ENCODE results near the gene AGBL4.
A peak's percentile ranks its signal among the peaks of the same experiment; 100 is the strongest.

The AGBL4 gene

DNA sequence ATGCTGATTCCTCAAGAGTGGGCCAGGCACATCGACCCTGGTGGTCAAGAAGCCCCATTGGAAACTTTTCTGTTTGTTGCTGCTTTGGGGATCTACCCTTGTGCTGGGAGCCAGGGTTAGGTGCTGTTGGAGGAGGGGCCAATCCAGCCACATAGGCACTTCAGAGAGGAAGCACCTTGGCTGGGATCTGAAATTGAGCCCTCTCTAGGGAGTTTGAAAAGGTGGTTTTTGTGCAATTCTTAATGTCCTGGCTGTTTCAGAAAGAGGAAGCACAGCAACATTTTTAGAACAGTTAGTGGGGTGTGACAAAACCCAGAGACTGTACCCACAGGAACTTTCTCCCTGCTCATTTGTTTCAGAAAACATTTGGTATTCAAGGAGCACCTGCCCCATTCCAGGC, 1229.9 kb downstream of the AGBL4 start:
- intact Hi-C loops (cut with DNase I) = no loop called here
- DNase-seq = no peak

DNA sequence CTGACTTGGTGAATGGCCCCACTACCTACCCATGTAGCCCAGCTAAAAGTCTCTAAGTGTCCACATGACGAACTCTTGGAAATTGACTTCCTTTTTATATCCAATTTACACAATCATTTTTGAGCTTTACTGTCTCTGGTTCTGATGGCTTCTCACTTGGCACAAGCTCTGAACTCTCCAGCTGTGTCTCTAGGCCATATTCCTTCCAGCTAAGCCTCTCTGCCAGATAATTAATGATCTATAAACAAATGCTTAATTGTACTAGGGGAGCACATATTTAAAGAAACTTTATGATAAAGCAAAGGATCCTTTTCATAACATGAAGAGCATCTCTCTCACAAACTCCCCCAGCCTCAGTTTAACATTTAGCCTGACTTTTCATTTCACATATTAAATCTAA, 1230.8 kb downstream of the AGBL4 start:
- no peak for DNase-seq
- intact Hi-C loops (cut with DNase I) = no loop called here

DNA sequence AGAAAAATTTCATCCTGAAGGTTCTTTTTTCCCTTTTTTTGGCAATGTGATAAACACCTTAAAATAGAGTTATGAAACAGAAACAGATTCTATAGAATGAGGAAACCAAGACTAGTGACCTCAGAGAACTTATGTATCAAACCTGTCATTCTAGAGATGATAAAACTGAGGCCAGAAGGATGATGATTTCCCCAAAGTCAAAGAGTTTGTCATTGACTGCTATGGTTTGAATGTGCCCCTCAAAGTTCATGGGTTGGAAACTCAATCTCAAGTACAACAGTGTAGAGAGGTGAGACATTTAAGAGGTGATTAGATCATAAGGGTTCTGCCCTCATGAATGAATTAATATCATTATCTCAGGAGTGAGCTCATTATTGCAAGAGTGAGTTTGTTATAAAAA, 1233.4 kb downstream of the AGBL4 start:
- intact Hi-C loops (cut with DNase I) = no loop called here
- no peak for DNase-seq

DNA sequence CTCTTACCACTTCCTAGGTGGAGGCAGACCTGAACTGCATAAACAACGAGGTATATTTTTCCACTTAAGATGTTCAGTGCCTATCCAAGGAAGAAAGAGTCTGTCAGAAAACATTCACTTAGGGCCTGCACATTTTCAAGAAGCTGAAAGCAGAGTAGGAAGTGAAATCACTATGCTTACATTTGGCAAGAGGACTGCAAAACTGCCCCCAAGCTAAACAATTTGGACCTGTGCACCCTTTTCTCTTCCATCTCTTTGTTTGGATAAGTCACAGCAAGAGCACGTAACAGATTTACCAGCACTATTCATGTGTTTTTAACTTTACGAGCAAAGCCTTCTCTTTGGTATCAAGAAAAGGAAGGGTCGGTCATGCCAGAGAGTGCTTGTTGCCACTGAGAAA, 1233.9 kb downstream of the AGBL4 start:
- no peak for DNase-seq
- intact Hi-C loops (cut with DNase I) = no loop called here

DNA sequence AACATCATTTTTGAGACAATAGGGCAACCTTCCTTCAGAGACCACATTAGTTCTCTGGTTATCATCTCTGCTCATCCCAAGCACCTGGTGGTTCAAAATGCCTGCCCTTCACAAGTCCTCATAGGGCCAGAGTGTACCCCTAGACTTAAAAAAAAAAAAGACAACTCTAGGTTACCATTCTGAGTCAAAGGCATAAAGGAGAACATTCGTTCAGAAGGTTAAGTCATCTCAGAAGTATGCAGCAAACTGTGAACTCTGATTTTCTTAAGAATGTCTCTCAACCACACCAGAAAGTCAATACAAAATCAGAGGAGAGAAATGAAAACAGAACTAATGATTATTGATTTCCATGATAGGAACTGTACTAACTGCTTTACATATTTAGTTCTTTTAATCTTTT, 1237.9 kb downstream of the AGBL4 start:
- no peak for DNase-seq
- intact Hi-C loops (cut with DNase I) = no loop called here

DNA sequence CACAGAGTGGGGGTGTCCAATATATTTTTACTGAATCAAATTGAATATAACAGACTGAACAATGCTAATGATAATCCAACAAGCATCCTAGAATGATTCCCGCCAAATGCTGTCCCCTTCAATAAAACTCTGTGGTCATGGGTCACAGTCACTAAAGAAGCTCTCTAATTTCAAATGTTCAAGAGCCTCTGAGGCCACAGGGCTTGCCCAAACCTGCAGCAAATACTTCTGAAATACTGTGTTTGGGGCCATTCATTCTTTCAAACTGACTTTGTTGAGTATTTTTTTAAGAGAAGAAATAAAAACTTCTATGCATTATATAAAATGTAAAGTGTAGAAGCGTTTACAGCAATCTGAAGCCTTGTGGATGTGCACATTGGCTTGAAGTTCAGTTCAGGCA, 1239.5 kb downstream of the AGBL4 start:
- intact Hi-C loops (cut with DNase I) = no loop called here
- no peak for DNase-seq

DNA sequence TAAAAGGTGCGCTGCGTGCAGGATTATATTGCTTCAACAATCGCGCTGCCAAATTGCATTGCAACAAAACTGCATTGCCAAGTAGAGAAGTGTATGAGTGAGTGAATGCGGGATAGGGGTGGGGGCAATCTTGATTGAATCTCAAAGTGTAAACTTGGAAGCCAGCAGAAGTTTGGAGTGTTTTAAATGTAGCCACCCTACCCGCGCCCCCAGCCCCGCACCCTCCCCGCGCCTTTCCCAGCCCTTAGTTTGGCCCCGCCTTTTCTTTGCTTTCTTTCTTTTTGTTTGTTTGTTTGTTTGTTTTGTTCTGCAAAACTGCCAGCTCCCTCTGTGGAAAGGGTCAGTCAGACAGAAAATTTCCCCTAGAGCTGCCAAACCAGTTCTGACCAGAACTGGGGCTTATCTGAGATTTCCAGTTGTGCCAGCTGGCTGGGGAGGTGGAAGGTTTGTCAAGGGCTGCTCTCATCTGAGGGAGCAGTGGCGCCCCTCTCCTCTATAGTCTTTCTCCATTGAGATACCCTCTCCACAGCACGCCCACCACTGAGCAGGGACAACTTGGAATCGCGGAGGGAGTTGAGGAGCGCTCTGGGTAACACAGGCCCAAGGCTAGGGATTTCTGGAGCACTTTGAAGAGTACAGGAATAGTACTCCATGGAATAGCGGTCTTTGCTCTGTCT, 1246.4 kb downstream of the AGBL4 start:
- intact Hi-C loops (cut with DNase I) = no loop called here
- DNase-seq = peak in 1 of 10 donors; percentile 80

DNA sequence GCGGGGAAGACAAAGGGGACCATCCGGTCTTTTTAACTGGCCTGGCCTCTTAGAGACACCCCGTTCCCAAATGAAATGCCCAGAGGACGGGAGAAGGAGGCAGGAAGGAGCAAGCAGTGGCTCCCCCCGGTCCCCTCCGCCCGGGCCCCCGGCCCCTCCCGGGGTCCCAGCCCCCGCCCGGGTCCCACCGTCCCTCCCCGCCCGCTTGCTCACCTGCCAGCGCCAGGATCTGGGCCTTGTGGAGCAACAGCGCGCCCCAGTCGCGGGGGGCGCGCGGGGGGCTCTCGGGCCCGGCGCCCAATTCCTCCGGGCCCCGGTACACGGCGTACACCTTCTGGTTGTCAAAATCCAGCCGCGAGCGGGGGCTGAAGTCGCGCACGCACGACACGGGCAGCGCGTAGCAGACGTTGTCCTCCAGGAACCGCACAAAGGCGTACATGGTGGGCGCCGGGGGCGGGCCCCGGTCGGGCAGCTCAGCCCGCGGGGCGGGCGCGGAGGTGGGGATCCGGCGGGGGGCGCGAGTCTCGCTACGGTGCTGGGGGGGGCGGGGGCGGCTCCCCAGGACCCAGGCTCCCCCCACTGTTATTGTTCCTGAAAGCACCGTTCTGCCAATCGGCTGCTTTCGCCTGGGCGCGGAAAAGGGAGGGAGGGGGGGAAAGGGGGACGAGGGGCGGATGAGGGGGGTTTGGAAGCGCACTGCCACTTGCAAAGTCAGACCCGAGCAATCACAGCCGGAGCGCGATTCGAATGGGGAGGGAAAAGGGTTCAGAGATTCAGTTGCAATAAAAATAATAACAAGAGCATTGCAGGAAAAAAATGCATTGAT, 1247.1 kb downstream of the AGBL4 start, which contains the start of gene BEND5:
Gene BEND5, minus strand, starts transcription at position 499 of the 826 bp plus-strand sequence. Its CDS starts 60 bp downstream, at position 439.
- peak; percentile 50 to 94 (median 64) for DNase-seq
- intact Hi-C loops (cut with DNase I) = no loop called here

DNA sequence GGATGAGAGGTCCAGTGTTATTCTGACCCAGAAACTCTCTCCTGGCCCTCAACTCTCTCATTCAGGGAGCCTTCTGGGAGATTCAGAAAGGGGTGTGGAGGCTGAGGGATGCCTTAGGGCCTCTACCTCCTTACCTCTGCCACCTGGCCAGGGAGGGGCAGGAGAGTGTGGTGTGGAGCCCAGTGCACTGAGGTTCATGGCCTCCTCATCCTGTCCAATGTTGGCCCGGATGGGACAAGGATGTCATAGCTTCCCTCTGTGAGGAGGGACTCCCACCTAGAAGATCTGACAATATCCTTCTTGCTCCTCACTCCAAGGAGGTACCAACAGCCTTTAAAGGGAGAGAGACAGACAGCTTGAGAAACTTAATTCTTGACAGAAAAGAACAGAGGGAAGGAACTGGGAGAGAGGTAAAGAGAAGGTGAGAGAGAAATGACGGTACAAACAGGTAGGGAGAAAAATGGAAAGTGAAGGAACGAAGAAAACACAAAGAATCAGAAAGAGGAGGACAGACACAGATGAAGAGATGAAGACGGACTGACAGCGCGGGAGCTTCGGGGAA, 1247.8 kb downstream of the AGBL4 start:
- no peak for DNase-seq
- intact Hi-C loops (cut with DNase I) = no loop called here

DNA sequence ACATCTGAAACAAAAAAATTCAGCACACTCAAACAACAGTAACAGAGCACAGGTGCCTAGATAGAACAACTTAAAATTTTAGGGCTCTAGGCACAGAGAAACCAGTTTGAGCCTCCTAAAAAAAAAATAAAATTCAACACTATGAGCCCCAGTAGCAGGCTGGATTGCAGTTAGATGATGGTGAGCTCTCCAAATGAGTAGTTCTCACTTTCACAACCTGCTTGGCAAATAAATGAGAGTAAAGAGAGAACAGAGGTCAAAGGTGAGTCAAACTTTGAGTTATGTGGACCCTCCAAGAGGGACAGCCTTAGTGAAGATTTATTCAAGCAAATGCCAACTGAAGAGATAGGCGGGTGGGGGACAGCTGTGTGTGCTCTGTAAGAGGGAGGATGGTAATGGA, 1250.6 kb downstream of the AGBL4 start:
- no peak for DNase-seq
- intact Hi-C loops (cut with DNase I) = no loop called here

DNA sequence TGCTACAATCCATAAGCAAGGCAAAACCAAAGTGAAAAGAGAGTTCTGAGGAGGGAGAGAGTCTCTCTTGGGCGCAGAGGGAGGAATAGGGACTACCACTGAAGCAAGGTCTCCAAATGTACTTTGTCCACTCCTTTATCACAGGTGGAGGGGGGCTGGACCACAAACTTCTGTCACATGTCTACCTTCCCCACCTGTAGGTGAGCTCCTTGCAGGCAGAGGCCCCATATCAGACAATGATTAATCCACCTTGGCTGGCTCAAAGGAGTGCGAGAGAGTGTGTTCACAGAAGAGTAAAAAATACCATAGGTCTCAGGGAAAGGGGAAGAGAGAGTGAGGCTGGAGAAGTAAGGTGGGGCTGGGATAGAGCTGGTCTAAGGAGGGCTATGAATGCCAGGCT, 1251.5 kb downstream of the AGBL4 start:
- intact Hi-C loops (cut with DNase I) = no loop called here
- DNase-seq = no peak

DNA sequence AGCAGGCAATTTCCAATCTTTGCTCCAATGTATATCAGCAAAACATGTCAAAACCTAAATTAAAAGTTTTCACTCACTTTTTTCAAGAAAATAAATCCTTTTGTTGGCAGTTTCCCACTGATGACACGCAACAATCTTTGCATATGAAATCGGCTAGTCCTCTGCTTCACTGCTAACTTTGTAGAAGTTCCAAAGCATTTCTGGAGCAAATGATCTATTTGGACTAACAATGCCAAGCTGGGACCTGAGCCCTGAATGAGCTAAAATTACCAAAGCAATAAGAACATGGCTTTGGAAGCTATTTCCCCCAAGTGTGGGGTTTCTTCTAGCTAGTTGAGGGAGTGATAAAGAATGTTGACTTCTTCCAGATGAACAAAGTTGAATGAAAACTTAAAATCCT, 1252.2 kb downstream of the AGBL4 start:
- no peak for DNase-seq
- intact Hi-C loops (cut with DNase I) = no loop called here

DNA sequence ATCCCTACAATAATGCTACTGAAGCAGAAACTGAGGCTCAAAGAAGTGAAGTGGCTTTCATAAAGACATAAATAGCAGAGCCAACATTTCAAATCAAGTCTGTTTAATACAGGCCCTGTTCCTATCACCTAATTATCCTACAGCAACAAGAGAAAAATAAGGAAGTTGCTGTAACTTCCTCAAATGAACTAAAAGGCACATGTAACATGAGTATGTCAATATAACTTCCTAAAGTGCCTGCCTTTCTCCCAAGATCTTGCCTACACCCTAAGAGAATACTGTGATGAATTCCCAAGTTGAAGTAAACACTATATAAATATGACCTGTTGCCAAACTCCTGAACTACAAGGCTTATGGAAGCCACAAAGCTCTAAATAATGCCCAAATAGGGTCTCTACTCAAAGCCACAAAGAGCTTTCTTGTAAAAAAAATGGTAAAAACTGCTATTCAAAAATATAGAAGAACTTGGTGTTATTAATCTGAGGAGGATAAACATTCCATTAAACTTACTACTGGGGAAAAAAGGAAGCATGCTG, 1255.7 kb downstream of the AGBL4 start:
- DNase-seq = no peak
- intact Hi-C loops (cut with DNase I) = no loop called here

DNA sequence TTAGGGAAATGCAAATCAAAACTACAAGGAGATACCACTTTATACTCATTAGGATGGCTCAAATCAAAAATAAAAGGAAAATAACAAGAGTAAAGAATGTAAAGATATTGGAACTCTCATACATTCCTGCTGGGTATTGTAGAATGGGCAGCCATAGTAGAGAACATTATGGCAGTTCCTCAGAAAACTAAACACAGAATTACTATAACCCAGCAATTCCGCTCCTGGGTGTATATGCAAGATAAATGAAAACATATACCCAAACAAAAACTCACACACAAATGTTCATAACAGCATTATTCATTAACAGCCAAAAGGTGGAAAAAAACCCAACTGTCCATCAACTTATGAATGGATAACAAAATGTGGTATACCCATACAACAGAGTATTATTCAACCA, 1258.4 kb downstream of the AGBL4 start:
- DNase-seq = no peak
- intact Hi-C loops (cut with DNase I) = no loop called here

DNA sequence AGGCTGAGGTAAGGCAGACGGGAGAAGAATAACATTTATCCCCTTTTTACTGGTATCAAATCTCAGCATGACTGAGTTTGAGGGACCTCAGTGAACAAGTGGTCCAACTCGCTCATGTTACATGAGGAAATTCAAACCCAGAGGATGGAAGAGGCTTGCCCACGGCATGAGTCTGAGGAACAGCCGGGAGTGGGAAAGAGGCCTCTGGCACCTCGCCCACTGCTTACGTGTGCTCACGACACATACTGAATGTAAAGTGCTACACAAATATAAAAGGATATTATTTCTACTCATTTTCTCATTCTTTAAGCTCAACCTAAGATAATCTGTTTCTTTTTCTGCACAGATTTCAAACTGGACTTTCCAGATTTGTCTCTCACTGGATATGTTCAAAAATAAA, 1261.8 kb downstream of the AGBL4 start:
- DNase-seq = peak in 5 of 10 donors; percentile 21 to 85 (median 45)

DNA sequence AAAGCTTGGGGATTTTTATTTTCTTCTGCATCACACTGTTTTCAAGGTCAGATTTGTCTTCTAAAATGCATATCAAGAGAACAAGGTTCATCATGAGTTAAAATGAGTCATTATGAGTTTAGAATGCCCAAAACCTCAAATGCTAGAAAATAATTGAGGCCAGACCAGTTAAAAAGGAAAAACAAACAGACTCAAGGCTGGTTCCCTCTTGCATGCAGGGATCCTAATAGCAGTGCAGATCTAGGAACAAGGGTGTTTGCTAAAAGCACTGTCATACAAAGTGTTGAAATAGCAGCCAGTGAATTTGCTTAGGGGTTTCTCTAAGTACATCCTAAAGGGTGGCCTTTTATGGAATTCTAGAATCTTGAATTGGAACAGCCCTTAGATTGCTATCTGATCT, 1262.3 kb downstream of the AGBL4 start:
- intact Hi-C loops (cut with DNase I) = no loop called here
- DNase-seq = no peak

More for the DNA sequence above, 1261.8 kb downstream of the AGBL4 start:
- intact Hi-C loops (cut with DNase I) = no loop called here

DNA sequence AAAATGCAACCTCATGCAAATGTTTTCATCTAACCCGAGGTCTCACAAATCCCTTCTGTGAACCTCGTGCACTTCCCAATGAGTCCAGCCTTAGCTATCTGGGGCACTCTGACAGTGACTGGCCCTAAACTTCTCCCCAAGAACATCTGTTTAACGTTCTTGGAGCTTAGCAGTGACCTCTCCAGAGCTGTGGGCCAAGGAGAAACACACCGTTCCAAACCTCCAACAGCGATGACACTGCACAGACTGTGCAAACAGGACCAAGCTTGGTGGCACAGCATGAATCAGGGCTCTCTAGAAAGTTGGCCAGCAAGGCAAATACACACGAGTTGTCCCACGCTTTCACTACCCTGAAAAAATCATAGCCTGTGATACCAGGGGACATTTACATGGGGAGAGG, 1262.9 kb downstream of the AGBL4 start:
- DNase-seq = no peak
- intact Hi-C loops (cut with DNase I) = no loop called here

DNA sequence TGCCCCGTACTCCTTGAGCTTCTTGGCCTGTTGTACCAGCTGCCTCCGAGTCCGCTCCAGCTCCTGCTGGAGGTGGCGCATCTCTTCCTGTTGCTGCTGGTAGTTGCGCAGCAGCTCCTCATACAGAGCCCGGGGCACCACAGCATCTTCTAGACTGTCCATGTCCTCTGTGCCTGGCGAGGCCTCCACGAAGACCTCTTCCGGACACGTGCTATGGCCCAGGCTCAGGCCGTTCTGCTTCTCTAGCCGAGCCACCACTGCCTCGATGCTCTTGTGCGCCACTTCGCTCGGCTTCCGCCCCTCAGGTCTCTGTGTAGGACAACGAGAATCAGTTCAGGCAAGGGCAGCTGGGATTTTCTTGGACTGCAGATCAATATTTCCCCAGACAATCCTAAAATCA, 1264.8 kb downstream of the AGBL4 start:
- peak in 1 of 10 donors; percentile 68 for DNase-seq
- intact Hi-C loops (cut with DNase I) = no loop called here

DNA sequence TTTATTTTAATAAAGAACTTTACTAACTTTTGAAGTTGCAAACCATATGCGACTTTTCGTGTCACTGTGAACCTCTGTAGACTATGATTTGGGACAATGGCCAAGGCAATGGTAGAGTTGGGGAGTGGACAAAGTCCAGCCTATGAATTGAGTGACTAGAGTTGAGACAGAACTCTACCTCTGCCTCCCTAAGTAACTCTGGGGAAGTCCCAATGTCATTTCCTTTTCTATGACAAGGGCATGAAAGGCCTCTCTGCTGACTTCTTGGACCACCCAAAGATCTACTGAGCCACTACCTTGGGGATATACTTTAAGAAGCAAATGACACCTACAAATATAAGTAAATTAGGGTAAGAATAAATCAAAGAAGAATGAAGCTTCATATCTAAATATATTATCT, 1266.4 kb downstream of the AGBL4 start:
- intact Hi-C loops (cut with DNase I) = no loop called here
- no peak for DNase-seq

DNA sequence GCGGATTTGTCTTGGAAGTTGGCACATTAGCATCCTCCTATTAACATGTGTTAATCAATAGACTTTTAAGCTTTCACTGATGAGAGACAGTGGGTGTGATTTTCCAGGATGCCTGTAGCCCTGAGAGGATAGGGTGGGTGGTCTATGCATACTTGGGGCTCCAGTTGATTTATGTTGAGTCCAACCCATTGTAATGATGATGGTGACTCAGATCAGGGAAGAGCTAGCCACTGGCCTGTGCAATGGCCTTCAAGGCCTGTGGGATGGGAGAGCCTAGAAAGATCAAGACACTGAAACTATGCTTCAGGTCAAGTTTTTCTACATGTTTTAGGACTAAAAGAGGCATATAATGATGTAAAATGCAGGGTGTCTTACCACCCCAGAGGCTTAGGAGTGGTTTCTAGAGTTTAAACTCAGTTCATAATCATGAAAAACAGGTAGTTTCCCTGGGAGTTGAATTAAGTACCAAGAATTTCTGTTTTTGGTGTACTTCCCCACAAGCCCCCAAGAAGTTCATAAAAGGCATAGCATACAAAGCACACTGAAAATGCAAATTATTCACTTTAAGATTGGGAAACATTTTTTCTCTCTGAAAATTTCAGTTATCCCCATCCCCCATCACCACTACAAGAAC, 1267.0 kb downstream of the AGBL4 start:
- no peak for DNase-seq
- intact Hi-C loops (cut with DNase I) = no loop called here

DNA sequence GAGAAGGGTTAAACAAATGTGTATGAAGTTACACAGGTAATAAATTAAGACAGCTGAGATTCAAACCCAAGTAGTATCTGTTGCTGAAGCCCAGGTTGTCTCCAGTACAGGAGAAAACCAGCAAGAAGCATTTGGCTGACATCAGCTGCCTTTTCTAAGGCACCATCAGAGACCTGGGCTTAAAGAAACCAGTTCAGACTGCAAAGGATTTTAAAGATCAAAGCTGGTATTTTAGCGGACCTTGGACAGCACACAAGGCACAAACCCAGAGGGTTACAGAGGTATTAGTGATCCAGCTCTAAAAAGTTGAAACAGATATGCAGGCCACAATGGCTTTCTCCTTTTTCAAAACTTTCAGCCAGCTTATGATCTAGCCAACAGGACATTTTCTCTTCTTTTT, 1270.5 kb downstream of the AGBL4 start:
- DNase-seq = no peak
- intact Hi-C loops (cut with DNase I) = no loop called here

Data from posterior cingulate gyrus (tissue), 11 donors.